SK-N-SH (cell line): ENCODE data around the gene ANAPC2.

Experiments
- GABPA ChIP-seq: IDR thresholded peaks from 2 replicates; pipeline ENCODE4 v1.4.0; 2012; ENCODE audit warnings: low read depth, mild to moderate bottlenecking
- MXI1 ChIP-seq: IDR thresholded peaks from 2 replicates; pipeline ENCODE4 v1.6.1; 2012; ENCODE audit warnings: mild to moderate bottlenecking, low read depth, low read length, improper control_type of control experiment
- POLR2AphosphoS5 ChIP-seq: IDR thresholded peaks from 2 replicates; pipeline ENCODE4 v1.6.1; 2012; ENCODE audit warnings: low read depth, low read length
- RAD21 ChIP-seq: IDR thresholded peaks from 2 replicates; pipeline ENCODE4 v1.6.1; 2012; ENCODE audit warnings: mild to moderate bottlenecking, low read length
- TEAD4 ChIP-seq: IDR thresholded peaks from 2 replicates; pipeline ENCODE4 v1.4.0; 2012; ENCODE audit warnings: mild to moderate bottlenecking, borderline replicate concordance; ENCODE audit not compliant: insufficient read depth
- TF ChIP-seq, protein P1 (sequence below): fragments of 200-600 bp; sonication (generic); IDR thresholded peaks from 2 replicates; pipeline ENCODE4 v1.6.1; 2017; ENCODE audit warnings: antibody characterized with exemption, mild to moderate bottlenecking, moderate library complexity
- TF ChIP-seq, protein P2 (sequence below): IDR thresholded peaks from 2 replicates; pipeline ENCODE4 v1.4.0; 2012; ENCODE audit warnings: low read depth

DNA sequence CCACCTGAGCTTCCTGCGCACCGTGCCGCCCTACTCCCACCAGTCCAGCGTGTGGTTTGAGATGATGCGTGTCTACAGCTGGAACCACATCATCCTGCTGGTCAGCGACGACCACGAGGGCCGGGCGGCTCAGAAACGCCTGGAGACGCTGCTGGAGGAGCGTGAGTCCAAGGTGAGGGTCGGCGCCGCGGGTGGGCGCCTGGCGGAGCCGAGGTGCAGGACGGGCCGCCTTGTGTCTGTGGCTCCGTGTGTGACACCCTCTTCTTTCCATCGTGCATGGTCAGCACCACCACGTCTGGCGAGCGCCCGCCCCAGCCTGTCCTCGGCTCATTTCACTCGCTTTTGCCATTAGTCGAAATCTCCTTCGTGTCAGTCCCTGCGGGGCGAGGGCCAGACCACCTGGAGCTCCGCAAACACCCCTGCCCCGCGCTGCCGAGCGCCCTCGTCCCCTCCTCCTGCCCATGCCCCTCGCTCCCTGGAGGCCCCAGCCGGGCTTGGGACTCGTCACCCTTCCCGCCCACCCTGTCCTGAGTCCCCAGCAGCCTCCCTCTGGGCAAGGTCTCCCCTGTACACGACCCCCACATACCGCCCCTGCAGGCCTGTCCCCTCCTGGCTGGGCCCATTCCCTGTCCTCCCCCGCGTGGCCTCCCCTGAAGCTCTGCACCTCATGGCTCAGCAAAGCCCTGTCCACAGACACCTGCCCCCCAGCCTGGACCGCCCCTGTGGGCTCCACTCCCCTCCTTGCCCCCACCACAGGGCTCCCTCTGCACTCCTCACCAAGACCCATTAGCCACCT, 42.4 kb downstream of the ANAPC2 start:
- TF ChIP-seq, protein P1, sequence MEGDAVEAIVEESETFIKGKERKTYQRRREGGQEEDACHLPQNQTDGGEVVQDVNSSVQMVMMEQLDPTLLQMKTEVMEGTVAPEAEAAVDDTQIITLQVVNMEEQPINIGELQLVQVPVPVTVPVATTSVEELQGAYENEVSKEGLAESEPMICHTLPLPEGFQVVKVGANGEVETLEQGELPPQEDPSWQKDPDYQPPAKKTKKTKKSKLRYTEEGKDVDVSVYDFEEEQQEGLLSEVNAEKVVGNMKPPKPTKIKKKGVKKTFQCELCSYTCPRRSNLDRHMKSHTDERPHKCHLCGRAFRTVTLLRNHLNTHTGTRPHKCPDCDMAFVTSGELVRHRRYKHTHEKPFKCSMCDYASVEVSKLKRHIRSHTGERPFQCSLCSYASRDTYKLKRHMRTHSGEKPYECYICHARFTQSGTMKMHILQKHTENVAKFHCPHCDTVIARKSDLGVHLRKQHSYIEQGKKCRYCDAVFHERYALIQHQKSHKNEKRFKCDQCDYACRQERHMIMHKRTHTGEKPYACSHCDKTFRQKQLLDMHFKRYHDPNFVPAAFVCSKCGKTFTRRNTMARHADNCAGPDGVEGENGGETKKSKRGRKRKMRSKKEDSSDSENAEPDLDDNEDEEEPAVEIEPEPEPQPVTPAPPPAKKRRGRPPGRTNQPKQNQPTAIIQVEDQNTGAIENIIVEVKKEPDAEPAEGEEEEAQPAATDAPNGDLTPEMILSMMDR, result no peak
- TF ChIP-seq MXI1 (no peak), POLR2AphosphoS5 (no peak), RAD21 (no peak), TEAD4 (no peak), GABPA (no peak)
- TF ChIP-seq, protein P2, sequence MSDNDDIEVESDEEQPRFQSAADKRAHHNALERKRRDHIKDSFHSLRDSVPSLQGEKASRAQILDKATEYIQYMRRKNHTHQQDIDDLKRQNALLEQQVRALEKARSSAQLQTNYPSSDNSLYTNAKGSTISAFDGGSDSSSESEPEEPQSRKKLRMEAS, result no peak
